ENCODE data around the gene UBTFL1.
"Not testable (repeated sequence)": the region's sequence is repeated elsewhere in the genome, so short reads cannot be mapped to it uniquely, and the experiment has no call there.

UBTFL1 gene

DNA sequence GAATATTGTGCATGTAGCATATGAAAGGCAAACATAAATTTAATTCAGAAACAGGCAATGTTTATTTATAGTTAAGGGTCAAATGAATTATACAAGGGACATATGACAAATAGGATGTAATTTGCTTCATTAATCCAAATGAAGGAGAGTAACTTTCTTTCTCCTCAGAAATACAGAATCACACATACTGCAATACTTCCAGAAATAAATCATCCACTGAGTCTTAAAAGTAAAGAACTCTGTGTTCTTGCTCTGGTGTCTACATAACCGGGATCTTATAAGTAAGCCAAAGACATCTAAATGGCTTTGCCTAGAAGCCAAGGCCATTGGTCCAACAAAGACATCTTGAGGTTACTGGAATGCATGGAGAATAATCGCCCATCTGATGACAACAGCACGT lies at the start of gene UBTFL1:
TSS of gene UBTFL1 (plus strand) at position 301 of the 400 bp plus-strand sequence. CDS start at position 301, 0 bp downstream.
- not testable (repeated sequence) for DNase-seq

GRCh38 chr11:90051591-90052209 lies 34.0 kb upstream of the UBTFL1 start:
- not testable (repeated sequence) for DNase-seq

GRCh38 chr11:90052311-90052710 lies 33.4 kb upstream of the UBTFL1 start:
- DNase-seq = not testable (repeated sequence)

GRCh38 chr11:90053545-90053944 lies 32.2 kb upstream of the UBTFL1 start:
- DNase-seq = not testable (repeated sequence)

DNA sequence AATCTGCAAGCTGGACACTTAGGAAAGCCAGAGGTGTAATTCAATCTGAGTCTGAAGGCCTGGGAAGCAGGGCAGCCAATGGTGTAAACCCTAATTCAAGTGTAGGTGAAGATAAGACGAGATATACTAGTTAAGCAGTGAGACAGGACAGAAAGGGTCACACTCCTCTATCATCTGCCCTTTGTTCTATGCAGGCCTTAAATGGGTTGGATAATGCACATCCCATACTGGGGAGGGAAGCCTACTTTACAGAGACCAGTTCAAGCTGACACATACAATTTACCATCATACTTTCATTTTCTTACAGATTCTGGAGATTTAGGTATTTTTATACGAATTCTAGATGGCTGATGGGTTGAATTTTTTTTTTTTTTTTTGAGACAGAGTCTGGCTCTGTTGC lies 3.0 kb downstream of the UBTFL1 start:
- not testable (repeated sequence) for DNase-seq

DNA sequence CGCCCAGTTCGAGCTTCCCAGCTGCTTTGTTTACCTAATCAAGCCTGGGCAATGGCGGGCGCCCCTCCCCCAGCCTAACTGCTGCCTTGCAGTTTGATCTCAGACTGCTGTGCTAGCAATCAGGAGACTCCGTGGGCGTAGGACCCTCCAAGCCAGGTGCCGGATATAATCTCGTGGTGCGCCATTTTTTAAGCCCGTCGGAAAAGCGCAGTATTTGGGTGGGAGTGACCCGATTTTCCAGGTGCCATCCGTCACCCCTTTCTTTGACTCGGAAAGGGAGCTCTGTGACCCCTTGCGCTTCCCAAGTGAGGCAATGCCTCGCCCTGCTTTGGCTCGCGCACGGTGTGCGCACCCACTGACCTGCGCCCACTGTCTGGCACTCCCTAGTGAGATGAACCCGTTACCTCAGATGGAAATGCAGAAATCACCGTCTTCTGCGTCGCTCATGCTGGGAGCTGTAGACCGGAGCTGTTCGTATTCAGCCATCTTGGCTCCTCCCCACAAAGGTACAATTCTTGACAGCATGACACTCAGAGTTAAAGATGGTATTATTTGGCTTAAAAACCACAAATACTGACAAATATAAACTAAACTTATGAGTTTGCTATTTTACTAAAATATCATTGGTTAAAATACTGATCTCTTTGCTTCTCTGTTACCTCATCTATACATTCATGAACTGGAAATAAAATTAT lies 9.6 kb downstream of the UBTFL1 start:
- DNase-seq = not testable (repeated sequence)

DNA sequence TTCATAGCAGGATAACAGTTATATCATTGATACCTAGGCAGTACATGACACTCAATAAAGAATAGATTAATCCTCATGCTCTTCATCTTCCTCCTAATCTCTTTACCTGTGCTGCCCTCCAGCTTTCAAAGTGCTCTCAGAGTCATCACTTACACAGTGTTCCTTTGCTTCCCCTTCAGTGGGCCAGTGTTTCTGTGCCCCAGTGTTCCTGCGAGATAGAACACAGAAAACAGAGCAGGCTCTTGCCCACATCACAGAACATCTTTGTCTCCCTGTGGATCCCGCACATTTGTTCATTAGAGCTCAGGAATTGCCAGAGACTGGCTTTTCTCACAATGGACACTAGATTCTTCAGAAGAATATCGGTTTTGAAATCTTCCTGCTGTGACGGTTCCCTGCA lies 12.5 kb downstream of the UBTFL1 start:
- DNase-seq = not testable (repeated sequence)

GRCh38 chr11:90100431-90100830 lies 14.7 kb downstream of the UBTFL1 start:
- no peak for DNase-seq

GRCh38 chr11:90113541-90113940 lies 27.8 kb downstream of the UBTFL1 start:
- no peak for DNase-seq

DNA sequence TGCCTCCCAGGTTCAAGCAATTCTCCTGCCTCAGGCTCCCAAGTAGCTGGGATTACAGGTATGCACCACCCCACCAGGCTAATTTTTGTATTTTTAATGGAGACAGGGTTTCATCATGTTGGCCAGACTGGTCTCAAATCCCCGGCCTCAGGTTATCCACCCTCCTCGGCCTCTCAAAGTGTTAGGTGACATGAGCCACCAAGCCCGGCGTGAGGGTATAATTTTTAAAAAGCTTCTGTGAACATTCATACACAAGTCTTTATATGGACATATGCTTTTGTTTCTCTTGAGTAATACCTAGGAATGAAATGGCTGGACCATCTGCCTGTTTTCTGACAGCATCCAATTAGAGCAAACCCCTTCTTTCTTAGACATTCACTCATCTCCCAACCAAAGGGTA lies 34.4 kb downstream of the UBTFL1 start:
- no peak for DNase-seq

- DNase-seq = no peak
Measured at GRCh38 chr11:90124371-90124770, 38.6 kb downstream of the UBTFL1 start.

- DNase-seq = no peak
Measured at GRCh38 chr11:90124946-90125345, 39.2 kb downstream of the UBTFL1 start.

GRCh38 chr11:90133560-90134477 lies 48.1 kb downstream of the UBTFL1 start:
- DNase-seq = no peak

GRCh38 chr11:90134478-90135003 lies 48.8 kb downstream of the UBTFL1 start, which contains the start of gene NAALAD2:
Gene NAALAD2, plus strand, starts transcription at chr11:90134663. Its CDS starts 96 bp downstream, at chr11:90134759.
- DNase-seq = no peak

DNA sequence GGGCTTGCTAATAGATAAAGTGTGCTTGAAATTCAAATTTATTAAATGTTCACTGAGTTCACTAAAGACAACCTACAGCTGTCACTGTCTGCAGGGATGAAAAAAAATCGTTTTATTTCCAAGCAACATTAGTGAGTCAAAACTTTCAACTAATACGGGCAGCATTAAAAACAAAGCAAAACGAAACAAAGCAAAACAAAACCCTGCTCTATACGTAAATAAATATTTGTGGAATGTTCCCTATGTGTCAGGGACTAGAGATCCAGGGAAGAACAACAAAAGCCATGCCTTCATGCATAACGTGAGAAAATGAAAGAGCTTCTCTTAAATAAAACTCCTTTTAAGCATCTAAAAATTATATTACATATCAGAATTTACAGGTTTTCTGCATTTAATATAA lies 49.3 kb downstream of the UBTFL1 start:
- DNase-seq = no peak

Data from stimulated activated naive CD4-positive, alpha-beta T cell treated with Interleukin-2 at 50 U/mL for 16 hours (primary cell).